GM12878 (cell line): Measurements from ENCODE around the gene CSK. TPM values are rescaled to one million over a fixed set of nuclear protein-coding genes. Genes with fewer than 3 reads are reported as not detected.

Experiments
- ATAC-seq: fragments of 200-7000 bp; cut with Tn5 transposase; 3 replicates; pipeline ENCODE4 v1.9.1; 2020; ENCODE audit warnings: mild to moderate bottlenecking, moderate library complexity
- BruUV-seq: library from RNA; stranded (reverse); fragments of 400-500 nt; replicated peaks from 2 replicates; lab custom pipeline; 2021; lab: Mats Ljungman, UMichigan
- CTCF ChIA-PET: fragments of 300-600 bp; sonication (Branson Sonifier 250); formaldehyde crosslinking; extraction: SDS; loops from one replicate; lab custom pipeline; 2021; ENCODE audit warnings: inconsistent platforms; lab: Yijun Ruan, JAX
- POLR2A ChIA-PET: fragments of 350-600 bp; formaldehyde crosslinking; extraction: SDS; loops from one replicate; lab custom pipeline; 2021; ENCODE audit warnings: inconsistent platforms; lab: Charles Lee
- RAD21 ChIA-PET: fragments of 300-600 bp; sonication (Branson Sonifier 250); formaldehyde crosslinking; loops from one replicate; lab custom pipeline; 2023; ENCODE audit warnings: antibody characterized with exemption; ENCODE audit not compliant: unreplicated experiment; lab: Charles Lee
- SMC1A ChIA-PET: fragments of 300-600 bp; sonication (Branson Sonifier 250); formaldehyde crosslinking; loops from one replicate; lab custom pipeline; 2023; ENCODE audit not compliant: unreplicated experiment, uncharacterized antibody; lab: Charles Lee
- DNase-seq: peaks from one replicate; pipeline ENCODE4 v3.0.0-alpha.2; 2011; ENCODE audit warnings: low read depth, low spot score
- FAIRE-seq: peaks from 3 replicates; lab custom pipeline; 2011; peaks lifted over from hg19 to GRCh38; lab: Jason Lieb, UNC
- H2AFZ ChIP-seq: 2 replicates; pipeline ENCODE4 v1.6.0; 2011; ENCODE audit warnings: low read depth, low read length, control low read depth; ENCODE audit not compliant: control insufficient read depth
- H3K27ac ChIP-seq: 2 replicates; pipeline ENCODE4 v1.5.1; 2011; ENCODE audit warnings: control low read depth; ENCODE audit not compliant: control insufficient read depth, insufficient read depth
- H3K27me3 ChIP-seq, 2 experiments: replicated peaks in 1 of 2; 2 replicates each; pipeline versions ENCODE4 v1.6.0 to v1.6.1; 2011; ENCODE audit warnings: low read length in 1 of 2; ENCODE audit not compliant: control insufficient read depth in 2 of 2, insufficient read depth in 2 of 2
- H3K36me3 ChIP-seq, 2 experiments: 2 replicates each; pipeline ENCODE4 v1.5.1; 2011; ENCODE audit warnings: low read length in 1 of 2; ENCODE audit not compliant: control insufficient read depth in 2 of 2, insufficient read depth in 2 of 2
- H3K4me1 ChIP-seq: 2 replicates; pipeline ENCODE4 v1.6.1; 2011; ENCODE audit warnings: mild to moderate bottlenecking, low read length, moderate library complexity, mixed read lengths; ENCODE audit not compliant: control insufficient read depth, insufficient read depth
- H3K4me2 ChIP-seq: 2 replicates; pipeline ENCODE4 v1.6.0; 2011; ENCODE audit warnings: control low read depth; ENCODE audit not compliant: control insufficient read depth, insufficient read depth
- H3K4me3 ChIP-seq: fragments of 200-600 bp; sonication (generic); 2 replicates; pipeline ENCODE4 v1.5.1; 2016
- H3K79me2 ChIP-seq: 2 replicates; pipeline ENCODE4 v1.6.0; 2011; ENCODE audit warnings: low read length; ENCODE audit not compliant: control insufficient read depth, insufficient read depth
- H3K9ac ChIP-seq: 2 replicates; pipeline ENCODE4 v1.8.0; 2011; ENCODE audit warnings: low read length, control low read depth, mixed read lengths; ENCODE audit not compliant: control insufficient read depth, insufficient read depth
- H3K9me3 ChIP-seq: replicated peaks from 3 replicates; pipeline ENCODE4 v1.5.1; 2011; ENCODE audit warnings: mild to moderate bottlenecking, low read length; ENCODE audit not compliant: control insufficient read depth, insufficient read depth
- H4K20me1 ChIP-seq: 2 replicates; pipeline ENCODE4 v1.6.0; 2011; ENCODE audit not compliant: control insufficient read depth, insufficient read depth
- BHLHE40 ChIP-seq, 2 experiments: fragments of 450-650 bp in 1 of 2; IDR thresholded peaks; 2 replicates each; pipeline ENCODE4 v1.6.1; 2011 to 2017; ENCODE audit warnings: low read depth in 2 of 2, borderline replicate concordance in 1 of 2, improper control_type of control experiment in 1 of 2, low read length in 1 of 2, mild to moderate bottlenecking in 1 of 2
- BRCA1 ChIP-seq: IDR thresholded peaks from 2 replicates; pipeline ENCODE4 v1.6.1; 2011; ENCODE audit warnings: low read depth, low read length, improper control_type of control experiment
- CHD1 ChIP-seq: IDR thresholded peaks from 2 replicates; pipeline ENCODE4 v1.6.1; 2012; ENCODE audit warnings: low read depth, low read length, improper control_type of control experiment
- JUNB ChIP-seq: IDR thresholded peaks from 2 replicates; pipeline ENCODE4 v1.6.1; 2016; ENCODE audit warnings: antibody characterized with exemption, mild to moderate bottlenecking
- KAT2A ChIP-seq: conservative IDR thresholded peaks from 2 replicates; pipeline ENCODE4 v1.6.1; 2011; ENCODE audit warnings: low read depth, low read length; ENCODE audit not compliant: control insufficient read depth
- MEF2B ChIP-seq: fragments of 450-650 bp; IDR thresholded peaks from 2 replicates; pipeline ENCODE4 v1.6.1; 2018; ENCODE audit warnings: mild to moderate bottlenecking, moderate library complexity; ENCODE audit not compliant: partially characterized antibody, poor library complexity, severe bottlenecking
- NFIC ChIP-seq: IDR thresholded peaks from 2 replicates; pipeline ENCODE4 v1.6.1; 2012; ENCODE audit warnings: low read depth, mild to moderate bottlenecking, inconsistent platforms, low read length, moderate library complexity
- NKRF ChIP-seq: fragments of 450-650 bp; conservative IDR thresholded peaks from 2 replicates; pipeline ENCODE4 v1.6.1; 2017; ENCODE audit warnings: mild to moderate bottlenecking, moderate library complexity
- PBX3 ChIP-seq: IDR thresholded peaks from 2 replicates; pipeline ENCODE4 v1.6.1; 2011; ENCODE audit warnings: mild to moderate bottlenecking, low read depth, low read length, moderate library complexity; ENCODE audit not compliant: insufficient replicate concordance
- POLR2A ChIP-seq: IDR thresholded peaks from 2 replicates; pipeline ENCODE4 v1.6.1; 2011; ENCODE audit warnings: low read depth, mild to moderate bottlenecking, low read length
- RELA ChIP-seq: fragments of 450-650 bp; IDR thresholded peaks from 2 replicates; pipeline ENCODE4 v1.8.0; 2014; ENCODE audit warnings: borderline replicate concordance; ENCODE audit not compliant: partially characterized antibody
- SMARCA5 ChIP-seq: fragments of 450-650 bp; IDR thresholded peaks from 2 replicates; pipeline ENCODE4 v1.6.1; 2017; ENCODE audit warnings: mild to moderate bottlenecking
- SREBF1 ChIP-seq: IDR thresholded peaks from 2 replicates; pipeline ENCODE4 v1.6.1; 2012; ENCODE audit warnings: mild to moderate bottlenecking, low read length
- TAF1 ChIP-seq: IDR thresholded peaks from 2 replicates; pipeline ENCODE4 v1.6.1; 2011; ENCODE audit warnings: mild to moderate bottlenecking, low read depth, low read length, borderline replicate concordance
- YY1 ChIP-seq: IDR thresholded peaks from 2 replicates; pipeline ENCODE4 v1.6.1; 2011; ENCODE audit warnings: low read depth, mild to moderate bottlenecking, low read length
- WGBS: methylation state at CpG from one replicate; pipeline ENCODE4 v1.1.6; 2016; ENCODE audit warnings: low lambda C conversion rate; ENCODE audit not compliant: insufficient replicate concordance, insufficient coverage; ENCODE audit errors: missing lambda C conversion rate; 5-methylcytosine and 5-hydroxymethylcytosine counted together
- in situ Hi-C: fragments of 300-500 bp; cut with MboI; formaldehyde crosslinking; loops from 9 replicates; pipeline ENCODE4 v1.14.3; 2018; ENCODE audit warnings: mixed read lengths
- intact Hi-C: fragments of 100-400 bp; cut with micrococcal nuclease; formaldehyde crosslinking; loops from one replicate; pipeline ENCODE4 v1.14.2; 2022; ENCODE audit not compliant: unreplicated experiment
- polyA plus RNA-seq, 11 experiments: library from polyadenylated mRNA; depleted of rRNA in 4 of 11; unstranded in 6 of 11; stranded (reverse) in 5 of 11; fragments of >200 nt; fragmentation: Nextera tagmentation in 4 of 11; fragmentation: Illumina TruSeq in 1 of 11; extraction: Ambion mirVana in 4 of 11; extraction: Trizol in 1 of 11; gene quantifications; 1 replicate in 1 of 11; 2 replicates in 10 of 11; pipeline versions ENCODE4 v1.2.1 to v1.2.3, GENCODE V29; 2011 to 2016; ENCODE audit warnings: inconsistent platforms in 2 of 11, missing spikeins in 2 of 11, low read depth in 1 of 11
- total RNA-seq, 4 experiments: library from RNA; depleted of rRNA in 3 of 4; stranded (reverse); fragments of >200 nt in 3 of 4; fragmentation: Illumina TruSeq in 1 of 4; extraction: Trizol in 1 of 4; gene quantifications; 2 replicates each; pipeline versions ENCODE4 v1.2.1 to v1.2.3, GENCODE V29; 2013 to 2021

The CSK gene
- total and polyA plus RNA-seq, 10 of the 15 experiments (the other 5 are each of a cell fraction or from before 2014, with no cell fraction given) = 3.4 to 327 (median 75.8) TPM

GRCh38 chr15:74780523-74781430 is 1.1 kb upstream of the CSK start (continued):
- no peak for TF ChIP-seq PBX3
- TF ChIP-seq, all 136 proteins: peak for 29

- no peaks in the 10 kb centered on the region for H3K27me3 ChIP-seq
- ChIA-PET SMC1A (interaction anchor here (2.0 to 17.6 kb wide), 3 partner anchors 11 to 119 kb away, joined by 5 to 811 read pairs (median 107); no protein-coding TSS in a partner anchor), POLR2A (interaction anchor here (1.8 to 17.5 kb wide), 4 partner anchors 6 to 669 kb away, joined by 3 to 602 read pairs (median 330); partner anchors contain the start of genes CSK and SIN3A), RAD21 (interaction anchor here (1.0 to 25.2 kb wide), 4 partner anchors 3 to 91 kb away, joined by 3 to 1186 read pairs (median 594); partner anchors contain the start of gene CSK), CTCF (interaction anchor here (0.6 to 25.9 kb wide), 5 partner anchors 6 to 380 kb away, joined by 3 to 1288 read pairs (median 24); partner anchors contain the start of gene CSK)
- DNase-seq (no peak), ATAC-seq (no peak), FAIRE-seq (no peak)
- H3K9me3 ChIP-seq = no peaks in the 10 kb centered on the region
- H4K20me1 ChIP-seq = no peaks in the 10 kb centered on the region
- peak overlapping the region; percentile 82 for H3K9ac ChIP-seq
- H3K36me3 ChIP-seq = no peaks in the 10 kb centered on the region; a peak in 2 of 4 replicates
- in situ Hi-C loops (loop anchor here (5.0 kb wide), 1 partner anchor 385 kb away; no protein-coding TSS in a partner anchor), intact Hi-C loops (no loop called here)
- WGBS = under 1% methylated on average over 34 of the region's 72 CpGs
- H2AFZ ChIP-seq = no peak overlapping the region
- peaks cover 71% of the 10 kb centered on the region for H3K79me2 ChIP-seq
- H3K4me2 ChIP-seq = peak overlapping the region; percentile 73
- H3K27ac ChIP-seq = peak overlapping the region; percentile 96
- peaks cover 57% of the 10 kb centered on the region for H3K4me1 ChIP-seq
- BruUV-seq = no TSS peak
- H3K4me3 ChIP-seq = peak overlapping the region; percentile 94
- TF ChIP-seq YY1 = 0 out of 2 replicates have a peak, but pooled peaks have one; percentile 3
- TF ChIP-seq JUNB = no peak
- TF ChIP-seq NFIC = no peak
- TF ChIP-seq SMARCA5 = 0 out of 2 replicates have a peak, but pooled peaks have one; percentile 61
- peak; percentile 65; the same call in 1 of the 2 replicates for TF ChIP-seq POLR2A
- no peak for TF ChIP-seq CHD1
- TF ChIP-seq NKRF = no peak; the same call in 1 of the 2 replicates
- no peak for TF ChIP-seq SREBF1
- TF ChIP-seq TAF1 = peak; percentile 2; the same call in 1 of the 2 replicates
- TF ChIP-seq BHLHE40 (IDR thresholded peaks at IDR 0.05; ENCODE audit: borderline replicate concordance in 1 of 2, low read depth in 2 of 2, low read length in 1 of 2) = no peak
- no peak for TF ChIP-seq KAT2A
- no peak for TF ChIP-seq BRCA1
- TF ChIP-seq MEF2B = peak; percentile 64
- peak; percentile 54 for TF ChIP-seq RELA
Observed at GRCh38 chr15:74782259-74783071, 585 bp downstream of the CSK start.
